SK-N-SH (cell line): ENCODE measurements around the gene KIR3DL3. TPM values are rescaled to one million over a fixed set of nuclear protein-coding genes. Genes with fewer than 3 reads are reported as not detected.
"Not testable (repeated sequence)": the region's sequence is repeated elsewhere in the genome, so short reads cannot be mapped to it uniquely, and the experiment has no call there.

ENCODE experiments used
- CTCF ChIA-PET: fragments of 300-600, 350-600 bp; formaldehyde crosslinking; extraction: SDS; loops from one replicate; lab custom pipeline; 2021; lab: Yijun Ruan, JAX
- POLR2A ChIA-PET: fragments of 350-600 bp; sonication (Branson Sonifier 250); formaldehyde crosslinking; extraction: SDS; loops from one replicate; lab custom pipeline; 2020; ENCODE audit warnings: antibody characterized with exemption, inconsistent platforms; lab: Yijun Ruan, JAX
- DNase-seq: peaks from one replicate; pipeline ENCODE4 v3.0.0; 2012
- H2AFZ ChIP-seq: fragments of 200-600 bp; sonication (generic); 2 replicates; pipeline ENCODE4 v1.8.1; 2016; ENCODE audit warnings: antibody characterized with exemption, mild to moderate bottlenecking, low read depth
- H3F3A ChIP-seq: fragments of 200-600 bp; sonication (generic); replicated peaks from 2 replicates; pipeline ENCODE3; 2016; ENCODE audit warnings: antibody characterized with exemption, mild to moderate bottlenecking; ENCODE audit not compliant: insufficient read depth
- H3K27ac ChIP-seq, 2 experiments: fragments of 200-500 bp in 1 of 2; fragments of 200-600 bp in 1 of 2; sonication (Bioruptor generic) in 1 of 2; sonication (generic), shearing (Covaris generic) in 1 of 2; 2 replicates each; pipeline versions ENCODE4 v1.5.1 to v1.6.1; 2014 to 2016; ENCODE audit warnings: low read depth in 2 of 2, inconsistent platforms in 1 of 2, low read length in 1 of 2, mild to moderate bottlenecking in 1 of 2, mixed read lengths in 1 of 2
- H3K27me3 ChIP-seq: fragments of 200-600 bp; sonication (generic), shearing (Covaris generic); 2 replicates; pipeline ENCODE4 v1.6.1; 2016; ENCODE audit warnings: mixed run types; ENCODE audit not compliant: insufficient read depth
- H3K36me3 ChIP-seq, 2 experiments: fragments of 200-500 bp in 1 of 2; fragments of 200-600 bp in 1 of 2; sonication (Bioruptor generic) in 1 of 2; sonication (generic) in 1 of 2; replicated peaks in 1 of 2; 2 replicates each; pipeline versions ENCODE3 to v1.5.1; 2014 to 2016; ENCODE audit warnings: low read length in 1 of 2, mild to moderate bottlenecking in 1 of 2; ENCODE audit not compliant: insufficient read depth in 2 of 2, control insufficient read depth in 1 of 2
- H3K4me1 ChIP-seq, 2 experiments: fragments of 200-500 bp in 1 of 2; fragments of 200-600 bp in 1 of 2; sonication (Bioruptor generic) in 1 of 2; sonication (generic), shearing (Covaris generic) in 1 of 2; 2 replicates each; pipeline versions ENCODE4 v1.5.1 to v1.6.1; 2014 to 2016; ENCODE audit warnings: low read depth in 1 of 2, low read length in 1 of 2, mixed run types in 1 of 2; ENCODE audit not compliant: insufficient read depth in 2 of 2, control insufficient read depth in 1 of 2
- H3K4me2 ChIP-seq: fragments of 200-600 bp; sonication (generic), shearing (Covaris generic); 2 replicates; pipeline ENCODE4 v1.6.1; 2017; ENCODE audit warnings: mixed run types
- H3K4me3 ChIP-seq, 2 experiments: fragments of 200-500 bp in 1 of 2; fragments of 200-600 bp in 1 of 2; sonication (Bioruptor generic) in 1 of 2; sonication (generic), shearing (Covaris generic) in 1 of 2; 2 replicates each; pipeline versions ENCODE4 v1.5.1 to v1.8.1; 2014 to 2016; ENCODE audit warnings: low read depth in 2 of 2, inconsistent platforms in 1 of 2, low read length in 1 of 2, mild to moderate bottlenecking in 1 of 2, mixed read lengths in 1 of 2, moderate library complexity in 1 of 2
- H3K79me2 ChIP-seq: fragments of 200-600 bp; sonication (generic); 2 replicates; pipeline ENCODE4 v1.8.1; 2017; ENCODE audit warnings: mild to moderate bottlenecking; ENCODE audit not compliant: insufficient read depth
- H3K9ac ChIP-seq: fragments of 200-600 bp; sonication (generic); 2 replicates; pipeline ENCODE4 v1.6.1; 2017; ENCODE audit warnings: mixed run types
- H3K9me2 ChIP-seq: fragments of 200-600 bp; sonication (generic); 2 replicates; pipeline ENCODE4 v1.6.1; 2017; ENCODE audit warnings: mixed run types
- H3K9me3 ChIP-seq: fragments of 200-600 bp; sonication (generic); 2 replicates; pipeline ENCODE4 v1.6.1; 2017; ENCODE audit warnings: mixed run types, mild to moderate bottlenecking, moderate library complexity
- H4K20me1 ChIP-seq: fragments of 200-600 bp; sonication (generic); 2 replicates; pipeline ENCODE4 v1.6.1; 2017; ENCODE audit warnings: mild to moderate bottlenecking, mixed run types; ENCODE audit not compliant: insufficient read depth
- CTCF ChIP-seq: fragments of 200-600 bp; sonication (generic); IDR thresholded peaks from 2 replicates; pipeline ENCODE4 v1.6.1; 2017; ENCODE audit warnings: antibody characterized with exemption, mild to moderate bottlenecking, moderate library complexity
- FOXM1 ChIP-seq: IDR thresholded peaks from 2 replicates; pipeline ENCODE4 v1.4.0; 2012; ENCODE audit warnings: low read depth, mild to moderate bottlenecking
- GABPA ChIP-seq: IDR thresholded peaks from 2 replicates; pipeline ENCODE4 v1.4.0; 2012; ENCODE audit warnings: low read depth, mild to moderate bottlenecking
- GATA2 ChIP-seq: sonication (generic); formaldehyde crosslinking; IDR thresholded peaks from 2 replicates; pipeline ENCODE4 v1.5.0; 2020; ENCODE audit warnings: mild to moderate bottlenecking, missing genetic modification reagents
- MXI1 ChIP-seq: IDR thresholded peaks from 2 replicates; pipeline ENCODE4 v1.6.1; 2012; ENCODE audit warnings: mild to moderate bottlenecking, low read depth, low read length, improper control_type of control experiment
- NRF1 ChIP-seq: IDR thresholded peaks from 2 replicates; pipeline ENCODE4 v1.6.1; 2012; ENCODE audit warnings: low read depth, mild to moderate bottlenecking, low read length
- RXRA ChIP-seq: IDR thresholded peaks from 2 replicates; pipeline ENCODE4 v1.4.0; 2012; ENCODE audit warnings: low read depth, mild to moderate bottlenecking, borderline replicate concordance
- USF1 ChIP-seq: IDR thresholded peaks from 2 replicates; pipeline ENCODE4 v1.4.0; 2012; ENCODE audit warnings: low read depth, borderline replicate concordance
- WGBS: methylation state at CpG from one replicate; pipeline ENCODE4 v1.1.6; 2017; ENCODE audit warnings: low lambda C conversion rate; 5-methylcytosine and 5-hydroxymethylcytosine counted together
- polyA plus RNA-seq, 3 experiments: library from polyadenylated mRNA; depleted of rRNA; stranded (reverse); fragments of >200 nt; gene quantifications; 2 replicates each; pipeline ENCODE4 v1.2.3, GENCODE V29; 2012
- TF ChIP-seq, protein P1 (sequence below): IDR thresholded peaks from 2 replicates; pipeline ENCODE4; 2012

The KIR3DL3 gene
- polyA plus RNA-seq, 1 of the 3 experiments (the other 2 are of a cell fraction): not detected

- no peak overlapping the region for H3K27ac ChIP-seq
- no peak overlapping the region for H3K4me3 ChIP-seq
- TF ChIP-seq NRF1 (no peak), GABPA (no peak), GATA2 (CRISPR knock-in tag) (no peak), MXI1 (no peak), USF1 (no peak), CTCF (no peak), FOXM1 (no peak), RXRA (no peak)
- TF ChIP-seq, protein P1, sequence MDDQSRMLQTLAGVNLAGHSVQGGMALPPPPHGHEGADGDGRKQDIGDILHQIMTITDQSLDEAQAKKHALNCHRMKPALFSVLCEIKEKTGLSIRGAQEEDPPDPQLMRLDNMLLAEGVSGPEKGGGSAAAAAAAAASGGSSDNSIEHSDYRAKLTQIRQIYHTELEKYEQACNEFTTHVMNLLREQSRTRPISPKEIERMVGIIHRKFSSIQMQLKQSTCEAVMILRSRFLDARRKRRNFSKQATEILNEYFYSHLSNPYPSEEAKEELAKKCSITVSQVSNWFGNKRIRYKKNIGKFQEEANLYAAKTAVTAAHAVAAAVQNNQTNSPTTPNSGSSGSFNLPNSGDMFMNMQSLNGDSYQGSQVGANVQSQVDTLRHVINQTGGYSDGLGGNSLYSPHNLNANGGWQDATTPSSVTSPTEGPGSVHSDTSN: no peak
- no peaks in the 10 kb centered on the region for H3K9me2 ChIP-seq
- no peaks in the 10 kb centered on the region for H3K4me1 ChIP-seq
- H2AFZ ChIP-seq: no peak overlapping the region
- H3K9ac ChIP-seq: no peak overlapping the region
- POLR2A ChIA-PET: no interaction called here
- no peaks in the 10 kb centered on the region for H4K20me1 ChIP-seq
- peaks cover 5% of the 10 kb centered on the region; the same call in 1 of the 2 replicates for H3K27me3 ChIP-seq
- no peaks in the 10 kb centered on the region for H3K9me3 ChIP-seq
- H3F3A ChIP-seq: no peaks in the 10 kb centered on the region
- no peak for DNase-seq
- H3K79me2 ChIP-seq: no peaks in the 10 kb centered on the region
- no peaks in the 10 kb centered on the region for H3K36me3 ChIP-seq
- WGBS: 5% methylated on average over 4 of the region's 4 CpGs
- CTCF ChIA-PET: interaction anchor here (1.3 to 1.9 kb wide), 3 partner anchors 13 to 30 kb away, joined by 3 to 6 read pairs (median 4); no protein-coding TSS in a partner anchor
- no peak overlapping the region for H3K4me2 ChIP-seq
Observed at GRCh38 chr19:54677217-54677616, 47.0 kb upstream of the KIR3DL3 start.

DNA sequence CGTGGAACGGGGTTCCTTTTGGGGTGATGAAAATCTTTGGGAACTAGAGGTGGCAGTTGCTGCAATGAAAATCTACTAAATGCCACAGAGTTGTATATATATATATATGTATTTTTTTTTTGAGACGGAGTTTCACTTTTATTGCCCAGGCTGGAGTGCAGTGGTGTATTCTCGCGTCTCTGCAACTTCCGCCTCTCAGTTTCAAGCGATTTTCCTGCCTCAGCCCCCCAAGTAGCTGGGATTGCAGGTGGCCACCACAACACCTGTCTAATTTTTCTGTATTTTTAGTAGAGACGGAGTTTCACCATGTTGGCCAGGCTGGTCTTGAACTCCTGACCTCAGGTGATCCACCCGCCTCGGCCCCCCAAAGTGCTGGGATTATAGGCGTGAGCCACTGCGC, 42.6 kb upstream of the KIR3DL3 start:
- H3K9ac ChIP-seq, DNase-seq, CTCF ChIA-PET, H3K4me2 ChIP-seq, H3K4me3 ChIP-seq, H2AFZ ChIP-seq, H3K27ac ChIP-seq, H3K4me1 ChIP-seq, H4K20me1 ChIP-seq, H3K27me3 ChIP-seq, POLR2A ChIA-PET, H3K36me3 ChIP-seq, H3K79me2 ChIP-seq, H3K9me3 ChIP-seq, H3F3A ChIP-seq, H3K9me2 ChIP-seq: not testable (repeated sequence)
- WGBS: 3% methylated on average over 12 of the region's 12 CpGs
